Ectodermal cell (in vitro differentiated cells): Measurements from ENCODE around the gene METAP2.
A peak's percentile ranks its signal among the peaks of the same experiment; 100 is the strongest.

Experiments
- H3K27ac ChIP-seq: 2 replicates; pipeline ENCODE4 v1.7.0; 2013; ENCODE audit warnings: mild to moderate bottlenecking, low read depth, low read length; ENCODE audit not compliant: insufficient read depth, poor library complexity, severe bottlenecking
- H3K27me3 ChIP-seq: 2 replicates; pipeline ENCODE4 v1.7.0; 2013; ENCODE audit warnings: mild to moderate bottlenecking, low read length; ENCODE audit not compliant: insufficient read depth, control insufficient read depth, poor library complexity, severe bottlenecking
- H3K36me3 ChIP-seq: one replicate; pipeline ENCODE4 v1.7.0; 2013; ENCODE audit warnings: low read length; ENCODE audit not compliant: control insufficient read depth, insufficient read depth
- H3K4me1 ChIP-seq: one replicate; pipeline ENCODE4 v1.7.0; 2013; ENCODE audit warnings: low read length; ENCODE audit not compliant: control insufficient read depth, insufficient read depth
- H3K4me3 ChIP-seq: 2 replicates; pipeline ENCODE4 v1.7.0; 2013; ENCODE audit warnings: low read depth, low read length, control low read depth; ENCODE audit not compliant: insufficient read depth
- H3K9me3 ChIP-seq: 2 replicates; pipeline ENCODE4 v1.7.0; 2013; ENCODE audit warnings: mild to moderate bottlenecking, low read length, moderate library complexity; ENCODE audit not compliant: control insufficient read depth
- WGBS, 2 experiments: methylation state at CpG; one replicate each; pipeline ENCODE4 v1.1.7; 2013; ENCODE audit warnings: missing lambda C conversion rate in 2 of 2; 5-methylcytosine and 5-hydroxymethylcytosine counted together

METAP2 gene

DNA sequence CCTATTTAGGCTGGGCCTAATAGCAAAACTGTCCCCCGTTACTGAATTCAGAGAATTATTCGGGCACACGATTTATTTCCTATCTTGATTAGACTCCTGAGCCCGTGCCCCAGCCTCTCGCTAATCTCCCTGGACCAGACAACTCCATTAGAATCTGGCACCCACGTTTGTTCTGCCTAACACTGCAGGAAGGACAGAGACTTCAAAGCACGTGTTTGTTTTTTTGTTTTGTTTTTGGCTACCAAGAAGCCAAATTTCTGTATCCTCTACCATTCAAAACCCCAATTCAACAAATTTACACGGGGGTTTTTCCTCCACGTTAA is 72.5 kb downstream of the METAP2 start:
- H3K27me3 ChIP-seq, result no peaks in the 10 kb centered on the region
- H3K9me3 ChIP-seq, result no peaks in the 10 kb centered on the region
- H3K27ac ChIP-seq, result no peak overlapping the region
- WGBS, 2 experiments, result 6% methylated on average over 9 of the region's 9 CpGs
- H3K4me1 ChIP-seq, result peaks cover 14% of the 10 kb centered on the region
- no peaks in the 10 kb centered on the region for H3K36me3 ChIP-seq
- H3K4me3 ChIP-seq, result peak overlapping the region; percentile 56

DNA sequence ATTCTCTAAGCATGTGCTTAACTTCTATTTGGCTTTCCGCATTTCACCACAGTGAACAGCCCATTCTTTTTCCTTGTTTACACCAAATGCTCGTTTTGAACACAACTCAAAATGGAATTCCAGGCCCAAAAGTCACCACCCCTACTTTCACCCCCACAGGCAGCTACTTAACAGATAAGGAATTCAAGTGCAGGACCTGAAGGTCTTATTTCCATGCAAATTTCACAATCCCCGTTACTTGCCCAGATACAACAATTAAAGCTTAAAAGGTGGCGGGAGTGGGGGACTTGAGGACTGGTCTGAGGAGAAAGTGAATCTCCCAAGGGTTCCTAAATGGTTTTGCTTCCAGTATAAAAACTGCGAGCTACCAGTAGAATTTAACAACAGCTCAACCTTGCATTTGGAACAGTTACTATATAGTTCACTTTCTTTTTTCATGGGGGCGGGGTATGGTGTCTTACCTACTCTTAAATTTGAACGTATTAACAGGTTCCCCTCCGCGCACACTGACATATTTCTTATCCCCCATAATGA is 73.6 kb downstream of the METAP2 start:
- Histone ChIP-seq H3K4me3 (peak overlapping the region; percentile 56), H3K27me3 (no peaks in the 10 kb centered on the region), H3K27ac (peak overlapping the region; percentile 67), H3K4me1 (peaks cover 18% of the 10 kb centered on the region), H3K36me3 (no peaks in the 10 kb centered on the region), H3K9me3 (no peaks in the 10 kb centered on the region)
- 0 to 1% methylated on average over 9 of the region's 9 CpGs for WGBS, 2 experiments

DNA sequence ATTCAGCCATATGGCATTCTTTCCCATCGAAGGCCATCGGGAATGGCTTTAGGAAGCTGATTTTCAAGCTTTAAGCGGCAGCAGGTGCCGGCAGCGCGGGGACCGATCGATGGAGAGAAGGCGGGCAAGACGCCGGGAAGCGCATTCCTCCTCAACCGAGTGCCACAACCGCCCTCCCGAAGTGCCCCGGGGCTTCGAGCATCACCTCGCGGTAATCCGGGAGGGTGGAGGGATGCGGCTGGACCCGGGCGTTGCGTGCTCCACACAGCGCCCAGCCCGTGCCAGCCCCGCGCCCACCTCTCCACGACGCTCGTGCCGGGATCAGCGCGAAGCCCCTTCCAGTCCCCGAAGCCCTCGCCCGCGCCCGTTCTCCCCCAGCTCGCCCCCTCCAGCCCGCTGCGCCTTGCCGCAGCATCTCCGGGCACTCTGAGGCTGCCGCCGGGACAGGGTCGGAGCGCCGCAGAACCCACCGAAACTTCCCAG is 74.1 kb downstream of the METAP2 start:
- peak overlapping the region; percentile 56 for H3K4me3 ChIP-seq
- H3K36me3 ChIP-seq, result no peaks in the 10 kb centered on the region
- no peaks in the 10 kb centered on the region for H3K27me3 ChIP-seq
- H3K4me1 ChIP-seq, result peaks cover 18% of the 10 kb centered on the region
- no peaks in the 10 kb centered on the region for H3K9me3 ChIP-seq
- peak overlapping the region; percentile 67 for H3K27ac ChIP-seq
- 0% methylated on average over 50 of the region's 50 CpGs for WGBS, 2 experiments

DNA sequence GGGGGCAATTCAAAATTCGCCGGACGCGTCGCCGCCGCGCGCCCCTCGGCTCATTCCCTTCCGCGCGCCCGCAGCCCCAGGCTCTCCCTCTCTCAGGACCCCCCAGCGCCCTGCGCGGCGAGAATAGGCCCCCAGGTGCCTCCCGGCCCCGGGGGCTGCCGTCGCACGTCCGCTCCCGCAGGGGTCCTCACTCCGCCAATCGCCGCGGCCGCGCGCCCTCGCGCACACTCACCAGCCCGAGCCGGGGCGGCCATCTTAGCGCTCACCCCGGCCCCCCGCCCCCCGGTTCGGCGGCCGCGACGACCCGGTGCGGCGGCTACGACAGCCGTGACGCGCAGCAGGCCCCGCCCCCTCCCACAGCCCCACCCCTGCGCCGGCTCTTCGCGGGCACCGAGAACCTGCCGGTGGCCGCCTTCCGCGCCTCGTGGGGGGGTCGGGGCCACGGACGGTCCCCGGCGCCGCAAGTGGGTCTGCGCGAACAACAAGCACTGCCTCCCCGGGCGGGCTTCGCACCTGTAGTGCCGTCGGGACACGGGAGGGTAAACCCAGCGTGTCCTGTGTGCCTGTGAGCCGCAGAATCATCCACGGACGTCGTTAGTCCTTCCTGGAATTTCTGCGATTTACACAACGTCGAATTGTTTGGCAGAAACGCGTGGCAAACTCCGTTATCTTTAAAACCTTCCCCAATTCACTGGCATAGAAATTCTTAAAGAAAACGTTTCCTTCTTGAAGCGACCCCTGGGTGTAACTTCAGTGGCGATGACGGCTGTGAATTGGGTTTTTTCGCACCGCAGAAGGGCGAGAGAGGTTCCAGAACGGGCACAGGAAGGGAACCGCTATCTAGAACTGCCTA is 74.8 kb downstream of the METAP2 start:
- Histone ChIP-seq H3K9me3 (no peaks in the 10 kb centered on the region), H3K27ac (peak overlapping the region; percentile 67), H3K4me1 (peaks cover 18% of the 10 kb centered on the region), H3K36me3 (no peaks in the 10 kb centered on the region), H3K4me3 (peak overlapping the region; percentile 56), H3K27me3 (no peaks in the 10 kb centered on the region)
- WGBS, 2 experiments, result 1 to 2% methylated on average over 98 of the region's 98 CpGs

DNA sequence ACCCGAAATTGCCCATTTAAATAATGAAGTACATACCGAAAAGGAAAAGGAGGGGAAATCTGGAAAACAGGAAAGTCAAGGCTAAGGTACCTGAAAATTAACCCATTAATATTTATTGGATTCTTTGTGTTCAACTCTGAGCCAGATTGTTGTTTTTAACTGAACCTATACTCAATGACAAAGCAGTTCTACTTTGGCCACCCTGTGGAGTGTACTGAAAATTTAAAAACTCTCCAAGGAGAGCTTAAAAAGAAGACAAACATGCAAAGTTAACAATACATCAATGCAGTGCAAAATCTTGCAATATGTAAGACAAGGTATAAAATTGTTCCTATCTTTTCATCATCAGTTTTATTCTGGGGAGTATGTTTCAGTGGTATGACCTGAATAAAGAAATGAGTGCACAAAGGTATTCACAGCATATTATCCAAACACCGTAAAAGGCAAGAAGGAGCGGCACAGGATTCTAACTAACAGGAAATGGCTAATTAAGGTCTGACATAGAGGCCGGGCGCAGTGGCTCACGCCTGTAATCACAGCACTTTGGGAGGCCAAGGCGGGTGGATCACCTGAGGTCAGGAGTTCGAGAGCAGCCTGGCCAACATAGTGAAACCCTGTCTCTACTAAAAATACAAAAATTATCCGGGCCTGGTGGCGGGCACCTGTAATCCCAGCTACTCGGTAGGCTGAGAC is 75.6 kb downstream of the METAP2 start:
- 33 to 34% methylated on average over 12 of the region's 12 CpGs for WGBS, 2 experiments
- peaks cover 18% of the 10 kb centered on the region for H3K4me1 ChIP-seq
- no peaks in the 10 kb centered on the region for H3K27me3 ChIP-seq
- peak overlapping the region; percentile 56 for H3K4me3 ChIP-seq
- H3K9me3 ChIP-seq, result no peaks in the 10 kb centered on the region
- no peak overlapping the region for H3K27ac ChIP-seq
- no peaks in the 10 kb centered on the region for H3K36me3 ChIP-seq

DNA sequence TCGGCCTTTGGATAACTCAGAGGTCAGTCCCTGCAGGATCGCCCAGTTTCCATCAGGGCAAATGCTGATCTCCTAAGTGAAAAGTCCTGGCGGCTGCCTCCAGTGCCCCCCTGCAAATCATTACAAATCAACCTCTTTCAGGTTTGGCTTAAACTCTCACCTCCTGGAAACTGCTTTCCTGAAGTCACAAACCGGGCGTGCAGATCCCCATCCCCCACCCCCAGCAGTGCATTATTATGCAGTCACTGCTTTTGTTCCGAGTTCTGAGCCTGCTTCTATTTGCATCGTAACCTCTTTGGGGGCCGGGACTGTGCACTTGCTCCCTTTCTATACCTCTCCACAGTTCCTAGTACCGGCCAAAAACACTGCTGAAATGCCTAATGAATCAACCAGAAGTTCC is 77.4 kb downstream of the METAP2 start, which contains the start of gene USP44:
USP44 (minus strand) TSS at position 172 of the 400 bp plus-strand sequence. CDS start 17,220 bp downstream, outside the sequence.
- WGBS, 2 experiments, result 0 to 1% methylated on average over 8 of the region's 9 CpGs
- peak within 1 kb of the TSS; percentile 10 for H3K4me3 ChIP-seq
- peaks cover 8% of the 10 kb centered on the region for H3K4me1 ChIP-seq
- H3K9me3 ChIP-seq, result no peaks in the 10 kb centered on the region
- H3K27ac ChIP-seq, result peak within 1 kb of the TSS; percentile 20
- H3K36me3 ChIP-seq, result no peaks in the 10 kb centered on the region
- no peaks in the 10 kb centered on the region for H3K27me3 ChIP-seq

DNA sequence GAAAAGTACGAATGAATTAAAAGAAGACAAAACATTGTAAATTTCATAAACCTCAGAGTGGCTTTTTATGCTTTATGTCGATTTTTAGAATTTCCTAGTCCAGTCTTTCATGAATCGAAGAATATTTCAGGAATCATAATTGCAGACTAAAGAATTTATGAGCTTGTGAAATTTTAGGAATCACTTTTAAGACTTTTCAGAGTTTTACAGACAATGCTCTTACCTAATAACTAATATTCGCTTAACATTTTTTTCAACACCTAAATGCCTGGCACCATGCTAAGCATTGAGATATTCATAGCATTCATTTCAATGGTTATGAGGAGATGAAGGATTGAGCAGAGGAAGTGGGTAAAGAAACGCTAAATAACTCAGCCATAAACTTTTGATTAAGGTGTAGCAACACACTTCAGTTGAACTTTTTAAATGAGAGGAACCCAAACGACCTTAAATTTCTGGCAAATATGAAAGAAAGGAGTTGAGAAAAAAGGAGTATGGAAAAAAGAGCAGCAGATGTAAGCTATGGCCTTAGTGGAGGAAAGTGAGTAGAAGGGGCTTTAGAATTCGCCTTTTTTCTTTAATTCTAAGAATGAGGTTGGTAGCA is 78.1 kb downstream of the METAP2 start:
- H3K4me3 ChIP-seq, result no peak overlapping the region
- no peaks in the 10 kb centered on the region for H3K27me3 ChIP-seq
- H3K9me3 ChIP-seq, result no peaks in the 10 kb centered on the region
- H3K27ac ChIP-seq, result no peak overlapping the region
- H3K4me1 ChIP-seq, result peaks cover 6% of the 10 kb centered on the region
- WGBS, 2 experiments, result 49 to 51% methylated on average over 6 of the region's 7 CpGs
- no peaks in the 10 kb centered on the region for H3K36me3 ChIP-seq

DNA sequence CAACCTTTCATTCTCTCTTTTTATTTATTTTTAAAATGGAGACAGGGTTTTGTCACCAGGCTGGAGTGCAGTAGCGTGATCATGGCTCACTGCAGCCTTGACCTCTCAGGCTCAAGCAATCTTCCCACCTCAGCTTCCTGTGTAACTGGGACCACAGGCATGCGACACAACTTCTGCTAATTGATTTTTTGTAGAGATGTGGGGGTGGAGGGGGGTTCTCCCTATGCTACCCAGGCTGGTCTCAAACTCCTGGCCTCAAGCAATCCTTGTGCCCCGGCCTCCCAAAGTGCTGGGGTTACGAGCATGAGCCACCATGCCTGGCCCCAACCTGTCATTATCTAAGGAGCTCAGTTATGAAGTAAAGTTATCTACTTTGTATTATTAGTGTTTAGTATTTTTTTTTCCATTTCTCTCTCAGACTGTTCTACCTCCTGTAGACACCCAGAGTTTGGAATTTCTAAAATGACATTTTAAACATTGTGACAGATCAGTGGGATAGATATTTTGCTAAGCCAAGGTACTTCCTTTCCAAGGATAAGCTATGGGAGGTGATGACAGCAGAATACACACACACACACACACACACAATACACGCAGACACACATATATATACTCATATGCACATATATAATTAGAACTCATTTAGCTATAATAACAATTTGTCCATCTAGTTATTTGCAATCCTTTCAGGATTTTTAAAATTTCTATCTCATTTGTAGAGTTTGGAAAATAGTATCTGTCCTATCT is 79.4 kb downstream of the METAP2 start:
- Histone ChIP-seq H3K9me3 (no peaks in the 10 kb centered on the region), H3K4me1 (peaks cover 6% of the 10 kb centered on the region), H3K4me3 (no peak overlapping the region), H3K36me3 (no peaks in the 10 kb centered on the region), H3K27me3 (no peaks in the 10 kb centered on the region), H3K27ac (no peak overlapping the region)
- WGBS, 2 experiments, result 93 to 97% methylated on average over 4 to 5 of the region's 5 CpGs

DNA sequence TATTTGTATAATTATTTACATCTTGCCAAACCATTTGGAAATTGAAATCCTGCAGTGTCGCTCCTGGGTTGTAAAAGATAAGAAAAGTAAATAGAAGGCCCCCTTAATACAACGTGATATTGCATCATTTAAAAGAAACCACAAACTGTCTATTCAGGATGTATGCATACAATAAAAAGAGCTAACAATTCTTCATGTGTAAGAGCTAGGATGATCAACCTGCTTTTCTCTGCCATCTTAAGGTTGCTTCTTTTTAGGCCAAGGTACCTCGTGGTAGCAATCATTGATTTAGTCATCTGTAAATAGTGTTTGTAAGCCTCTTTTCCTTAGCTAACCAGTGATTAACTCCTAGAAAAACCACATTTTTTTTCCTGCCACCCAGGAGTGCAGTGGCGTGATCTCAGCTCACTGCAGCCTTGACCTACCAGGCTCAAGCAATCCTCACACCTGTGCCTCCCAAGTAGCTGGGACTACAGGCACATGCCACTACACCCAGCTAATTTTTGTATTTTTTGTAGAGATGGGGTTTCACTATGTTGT is 80.7 kb downstream of the METAP2 start:
- Histone ChIP-seq H3K27me3 (no peaks in the 10 kb centered on the region), H3K9me3 (no peaks in the 10 kb centered on the region), H3K4me1 (peaks cover 6% of the 10 kb centered on the region), H3K4me3 (no peak overlapping the region), H3K36me3 (no peaks in the 10 kb centered on the region), H3K27ac (no peak overlapping the region)
- WGBS, 2 experiments, result 77 to 85% methylated on average over 2 to 4 of the region's 4 CpGs
